HCT116 (cell line): ENCODE measurements around the gene CDK14.

Source experiments
- EZH2phosphoT487 ChIP-seq: fragments of 200-600 bp; IDR thresholded peaks from 2 replicates; pipeline ENCODE4 v1.6.1; 2018; ENCODE audit warnings: antibody characterized with exemption, borderline replicate concordance
- POLR2A ChIP-seq: IDR thresholded peaks from 2 replicates; pipeline ENCODE4 v1.7.0; 2011; ENCODE audit warnings: borderline replicate concordance; ENCODE audit not compliant: insufficient read depth, insufficient read length; ENCODE audit errors: extremely low read depth
- POLR2AphosphoS5 ChIP-seq: IDR thresholded peaks from 2 replicates; pipeline ENCODE4 v1.6.1; 2011; ENCODE audit warnings: mild to moderate bottlenecking, low read depth, low read length, moderate library complexity
- RAD21 ChIP-seq: IDR thresholded peaks from 2 replicates; pipeline ENCODE4 v1.6.1; 2012; ENCODE audit warnings: low read depth, mild to moderate bottlenecking
- YY1 ChIP-seq: IDR thresholded peaks from 2 replicates; pipeline ENCODE4 v1.6.1; 2011; ENCODE audit warnings: low read length, low read depth, moderate library complexity, mild to moderate bottlenecking; ENCODE audit not compliant: insufficient replicate concordance; ENCODE audit errors: extremely low read depth
- ZNF274 ChIP-seq: fragments of 200-500 bp; sonication (Bioruptor generic); IDR thresholded peaks from 2 replicates; pipeline ENCODE4 v1.6.1; 2014; ENCODE audit warnings: mild to moderate bottlenecking, low read depth, low read length, inconsistent platforms
- TF ChIP-seq, protein P1 (sequence below), 3 experiments: fragments of 200-600 bp in 1 of 3; sonication (generic) in 1 of 3; IDR thresholded peaks in 2 of 3; conservative IDR thresholded peaks in 1 of 3; 2 replicates each; pipeline ENCODE4 v1.5.1; 2012 to 2017; ENCODE audit warnings: low read depth in 2 of 3, low read length in 2 of 3, antibody characterized with exemption in 1 of 3, borderline replicate concordance in 1 of 3, control low read depth in 1 of 3, mild to moderate bottlenecking in 1 of 3, mixed read lengths in 1 of 3, mixed run types in 1 of 3, moderate library complexity in 1 of 3; ENCODE audit not compliant: insufficient read depth in 1 of 3
- TF ChIP-seq, protein P2 (sequence below): IDR thresholded peaks from 2 replicates; pipeline ENCODE4 v1.6.1; 2012

DNA sequence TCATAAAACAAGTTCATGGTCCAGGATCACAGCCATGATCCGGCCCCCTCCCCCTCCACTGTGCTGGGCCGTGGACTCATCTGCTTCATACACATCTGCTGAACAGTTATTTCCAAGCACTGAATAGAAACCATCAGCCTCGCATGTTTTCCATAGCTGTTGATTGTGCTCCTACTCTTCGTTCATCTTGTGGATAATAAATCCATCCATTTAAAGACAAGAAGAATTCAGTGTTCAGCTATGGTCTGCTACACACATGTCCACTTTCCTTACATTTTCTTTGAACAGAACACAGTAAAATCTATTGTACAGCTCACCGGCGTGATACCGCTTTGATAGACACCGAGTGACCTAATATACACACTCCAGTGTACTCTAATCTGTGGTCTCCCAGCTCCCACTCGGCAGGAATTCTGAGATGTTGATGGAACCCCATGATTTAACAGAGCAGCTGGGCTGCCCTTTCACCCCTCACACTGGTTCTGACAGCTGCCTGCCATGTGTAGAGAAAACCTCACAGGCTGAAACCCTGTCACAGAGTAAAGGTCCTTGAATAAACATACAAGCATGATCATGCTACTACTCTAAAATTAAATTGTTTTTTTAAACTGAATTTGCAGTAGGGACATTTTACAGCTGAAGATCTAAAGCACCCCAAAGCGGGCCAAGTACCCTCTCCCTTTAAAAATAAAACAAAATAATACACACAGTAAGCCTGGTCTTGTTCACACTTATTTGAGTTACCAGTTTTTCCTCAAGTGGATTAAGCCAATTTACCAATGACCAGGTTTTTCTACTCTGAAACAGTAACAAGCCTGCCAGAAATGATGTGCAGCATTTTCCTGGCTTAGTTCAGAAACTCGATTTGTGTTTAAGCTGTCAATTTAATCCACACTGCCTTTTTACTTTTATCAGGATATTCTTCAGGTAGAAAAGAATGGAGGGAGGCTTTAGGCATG lies 573.0 kb downstream of the CDK14 start:
- no peak for TF ChIP-seq POLR2A
- TF ChIP-seq POLR2AphosphoS5, result no peak
- TF ChIP-seq, protein P1, sequence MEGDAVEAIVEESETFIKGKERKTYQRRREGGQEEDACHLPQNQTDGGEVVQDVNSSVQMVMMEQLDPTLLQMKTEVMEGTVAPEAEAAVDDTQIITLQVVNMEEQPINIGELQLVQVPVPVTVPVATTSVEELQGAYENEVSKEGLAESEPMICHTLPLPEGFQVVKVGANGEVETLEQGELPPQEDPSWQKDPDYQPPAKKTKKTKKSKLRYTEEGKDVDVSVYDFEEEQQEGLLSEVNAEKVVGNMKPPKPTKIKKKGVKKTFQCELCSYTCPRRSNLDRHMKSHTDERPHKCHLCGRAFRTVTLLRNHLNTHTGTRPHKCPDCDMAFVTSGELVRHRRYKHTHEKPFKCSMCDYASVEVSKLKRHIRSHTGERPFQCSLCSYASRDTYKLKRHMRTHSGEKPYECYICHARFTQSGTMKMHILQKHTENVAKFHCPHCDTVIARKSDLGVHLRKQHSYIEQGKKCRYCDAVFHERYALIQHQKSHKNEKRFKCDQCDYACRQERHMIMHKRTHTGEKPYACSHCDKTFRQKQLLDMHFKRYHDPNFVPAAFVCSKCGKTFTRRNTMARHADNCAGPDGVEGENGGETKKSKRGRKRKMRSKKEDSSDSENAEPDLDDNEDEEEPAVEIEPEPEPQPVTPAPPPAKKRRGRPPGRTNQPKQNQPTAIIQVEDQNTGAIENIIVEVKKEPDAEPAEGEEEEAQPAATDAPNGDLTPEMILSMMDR (IDR thresholded peaks at IDR 0.05 in 2 of 3, conservative IDR thresholded peaks at IDR 0.05 in 1 of 3; ENCODE audit: borderline replicate concordance in 1 of 3, insufficient read depth in 1 of 3, low read depth in 2 of 3, low read length in 2 of 3), result no peak
- no peak for TF ChIP-seq RAD21
- no peak for TF ChIP-seq EZH2phosphoT487
- no peak for TF ChIP-seq YY1
- TF ChIP-seq, protein P2, sequence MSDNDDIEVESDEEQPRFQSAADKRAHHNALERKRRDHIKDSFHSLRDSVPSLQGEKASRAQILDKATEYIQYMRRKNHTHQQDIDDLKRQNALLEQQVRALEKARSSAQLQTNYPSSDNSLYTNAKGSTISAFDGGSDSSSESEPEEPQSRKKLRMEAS, result no peak
- TF ChIP-seq ZNF274, result no peak
